T-helper 17 cell (primary cell): Measurements from ENCODE around the gene PKHD1. TPM values are rescaled to one million over a fixed set of nuclear protein-coding genes. Genes with fewer than 3 reads are reported as not detected.

Experiments
- ATAC-seq: fragments of 150-1000 bp; cut with Tn5 transposase; 2 replicates; pipeline ENCODE4 v1.10.0; 2021; ENCODE audit warnings: mild to moderate bottlenecking, moderate library complexity
- DNase-seq, 3 donors: peaks; one replicate each; pipeline versions ENCODE4 v3.0.0 to v3.0.0-alpha.2; 2020 to 2021
- H3K9me3 ChIP-seq: one replicate; pipeline ENCODE4 v1.7.0; 2013; ENCODE audit warnings: low read length, mild to moderate bottlenecking; ENCODE audit not compliant: control insufficient read depth, poor library complexity, severe bottlenecking
- H3K27ac Mint-ChIP-seq: one replicate; pipeline ENCODE4 v1.8.0; 2022; ENCODE audit warnings: mild to moderate bottlenecking, moderate library complexity, mixed read lengths
- H3K27me3 Mint-ChIP-seq: one replicate; pipeline ENCODE4 v1.8.0; 2022; ENCODE audit warnings: mixed read lengths
- H3K36me3 Mint-ChIP-seq: one replicate; pipeline ENCODE4 v1.8.0; 2022; ENCODE audit warnings: low read depth, mixed read lengths
- H3K4me1 Mint-ChIP-seq: one replicate; pipeline ENCODE4 v1.8.0; 2022; ENCODE audit warnings: mild to moderate bottlenecking, mixed read lengths
- H3K4me3 Mint-ChIP-seq: one replicate; pipeline ENCODE4 v1.8.0; 2022; ENCODE audit warnings: mild to moderate bottlenecking, moderate library complexity, mixed read lengths
- total RNA-seq, 4 donors: library from RNA in 2 of 4; stranded (reverse) in 2 of 4; gene quantifications; one replicate each; pipeline ENCODE4 v1.2.3 and lab custom pipeline; 2022 to 2026

PKHD1 gene
- total RNA-seq, 2 donors from 2014 or later, result 0.02 TPM; not detected in 1

- DNase-seq (no peak), ATAC-seq (no peak)
- no peaks in the 10 kb centered on the region for H3K9me3 ChIP-seq
- no peaks in the 10 kb centered on the region for H3K4me1 Mint-ChIP-seq
- no peaks in the 10 kb centered on the region for H3K27me3 Mint-ChIP-seq
- no peak overlapping the region for H3K27ac Mint-ChIP-seq
- no peaks in the 10 kb centered on the region for H3K36me3 Mint-ChIP-seq
- no peak overlapping the region for H3K4me3 Mint-ChIP-seq
Observed at GRCh38 chr6:51788121-51788520, 299.3 kb downstream of the PKHD1 start.

GRCh38 chr6:51778666-51779065, 308.7 kb downstream of the PKHD1 start:
- Mint-ChIP-seq H3K36me3 (no peaks in the 10 kb centered on the region), H3K27ac (no peak overlapping the region), H3K4me3 (no peak overlapping the region), H3K4me1 (no peaks in the 10 kb centered on the region), H3K27me3 (no peaks in the 10 kb centered on the region)
- H3K9me3 ChIP-seq, result no peaks in the 10 kb centered on the region
- DNase-seq, result no peak
- no peak for ATAC-seq

- H3K4me1 Mint-ChIP-seq, result no peaks in the 10 kb centered on the region
- H3K27ac Mint-ChIP-seq, result no peak overlapping the region
- ATAC-seq (no peak), DNase-seq (no peak)
- no peaks in the 10 kb centered on the region for H3K36me3 Mint-ChIP-seq
- no peaks in the 10 kb centered on the region for H3K27me3 Mint-ChIP-seq
- H3K4me3 Mint-ChIP-seq, result no peak overlapping the region
- H3K9me3 ChIP-seq, result no peaks in the 10 kb centered on the region
Observed at GRCh38 chr6:51777618-51778017, 309.8 kb downstream of the PKHD1 start.

DNA sequence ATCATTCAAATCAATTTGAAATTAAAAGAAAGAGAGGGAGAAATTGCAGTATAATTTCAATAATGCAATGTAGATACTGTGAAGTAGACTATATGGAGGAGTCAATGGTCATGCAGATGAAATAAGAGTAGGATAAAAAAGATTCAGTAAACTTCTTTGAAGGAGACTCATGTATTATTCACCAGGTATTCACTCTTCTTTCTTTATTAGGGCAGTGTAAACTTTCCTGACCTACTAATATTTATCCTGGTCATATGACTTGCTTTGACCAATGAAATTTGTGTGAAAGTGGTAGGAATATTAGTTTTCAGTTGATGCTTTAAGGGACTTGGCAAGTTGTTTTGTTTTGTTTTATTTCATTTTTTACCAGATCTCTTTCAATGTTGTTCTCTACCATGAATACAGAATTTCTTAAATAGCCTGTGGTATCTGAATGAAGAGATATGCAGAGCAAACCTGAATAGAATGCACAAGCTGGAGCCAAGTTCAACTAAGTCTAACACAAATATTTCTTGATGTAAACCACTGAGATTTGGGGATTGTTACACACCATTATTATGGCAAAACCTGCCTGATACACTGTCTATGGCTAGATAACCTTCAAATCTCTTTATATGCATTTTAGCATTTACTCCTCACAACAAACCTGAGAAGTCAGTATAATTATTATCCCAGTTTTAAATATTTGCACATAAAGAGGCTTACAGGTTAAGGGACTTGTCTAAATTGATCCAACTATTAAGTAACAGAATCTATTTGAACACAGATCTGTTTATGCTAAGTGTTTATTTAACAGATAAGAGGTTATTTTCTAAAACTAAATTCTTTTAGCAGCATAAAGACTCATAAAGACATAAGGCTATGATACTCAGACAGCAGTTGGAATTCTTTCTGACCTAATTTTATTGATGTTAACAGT, 311.2 kb downstream of the PKHD1 start:
- H3K27ac Mint-ChIP-seq, result no peak overlapping the region

DNA sequence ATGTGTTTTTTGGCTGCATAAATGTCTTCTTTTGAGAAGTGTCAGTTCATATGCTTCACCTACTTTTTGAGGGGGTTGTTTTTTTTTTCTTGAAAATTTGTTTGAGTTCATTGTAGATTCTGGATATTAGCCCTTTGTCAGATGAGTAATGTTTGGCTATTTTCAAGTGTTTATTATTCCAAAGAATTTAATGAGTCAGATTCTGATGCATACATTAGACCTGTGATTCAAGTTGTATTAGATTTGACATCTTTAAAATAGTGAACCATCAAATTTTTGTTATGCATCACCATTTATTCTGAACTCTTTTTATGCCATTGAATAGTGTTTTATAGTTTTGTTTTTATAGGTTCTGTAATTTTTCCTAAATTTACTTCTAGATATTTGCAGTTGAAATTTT, 319.3 kb downstream of the PKHD1 start:
- Mint-ChIP-seq H3K27ac (no peak overlapping the region), H3K36me3 (no peaks in the 10 kb centered on the region), H3K27me3 (no peaks in the 10 kb centered on the region), H3K4me1 (no peaks in the 10 kb centered on the region), H3K4me3 (no peak overlapping the region)
- DNase-seq, result no peak
- no peaks in the 10 kb centered on the region for H3K9me3 ChIP-seq
- ATAC-seq, result no peak

More for the DNA sequence above, 311.2 kb downstream of the PKHD1 start:
- DNase-seq, result no peak
- H3K27me3 Mint-ChIP-seq, result no peaks in the 10 kb centered on the region
- no peaks in the 10 kb centered on the region for H3K9me3 ChIP-seq
- H3K4me1 Mint-ChIP-seq, result no peaks in the 10 kb centered on the region
- H3K4me3 Mint-ChIP-seq, result no peak overlapping the region
- ATAC-seq, result no peak
- no peaks in the 10 kb centered on the region for H3K36me3 Mint-ChIP-seq

DNA sequence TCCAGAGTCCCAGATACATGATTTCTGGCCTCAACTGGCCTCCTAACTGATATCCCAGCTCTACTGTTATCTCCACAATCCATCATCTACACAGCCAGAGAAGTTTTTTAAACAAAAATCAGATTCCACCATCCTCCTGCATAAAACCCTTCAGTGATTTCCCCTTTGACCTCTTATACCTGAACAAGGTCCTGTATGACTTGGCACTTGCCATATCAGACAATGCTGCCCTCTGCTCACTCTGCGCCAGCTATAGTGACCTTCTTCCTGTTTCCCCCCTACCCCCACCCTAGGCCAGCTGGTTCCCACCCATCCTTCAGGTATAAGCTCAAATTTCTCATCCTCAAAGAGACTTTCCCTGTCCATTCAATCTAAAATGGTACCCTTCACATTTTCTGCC, 322.2 kb downstream of the PKHD1 start:
- H3K27ac Mint-ChIP-seq, result no peak overlapping the region
- no peak for ATAC-seq
- H3K27me3 Mint-ChIP-seq, result no peaks in the 10 kb centered on the region
- no peaks in the 10 kb centered on the region for H3K9me3 ChIP-seq
- no peaks in the 10 kb centered on the region for H3K36me3 Mint-ChIP-seq
- H3K4me3 Mint-ChIP-seq, result no peak overlapping the region
- DNase-seq, result no peak
- H3K4me1 Mint-ChIP-seq, result no peaks in the 10 kb centered on the region

DNA sequence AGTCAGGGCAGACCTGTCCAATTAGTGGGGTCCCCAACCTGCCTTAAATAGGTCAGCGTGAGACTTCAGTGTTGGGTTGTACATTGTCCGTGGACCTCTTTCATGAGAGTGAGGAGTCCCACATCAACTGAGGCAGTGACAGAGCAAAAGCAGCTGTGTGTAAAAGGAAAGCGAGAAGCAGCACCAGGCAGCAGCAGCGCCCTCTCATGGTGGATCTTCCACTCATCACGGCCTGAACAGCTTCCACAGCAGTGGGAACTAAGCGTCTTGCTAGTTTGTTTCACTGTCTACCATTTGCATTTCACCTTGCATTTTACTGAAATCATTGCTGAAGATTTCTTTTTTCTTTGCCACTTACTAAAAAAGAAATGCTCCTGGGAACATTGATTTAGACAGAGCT, 333.8 kb downstream of the PKHD1 start:
- Mint-ChIP-seq H3K27ac (no peak overlapping the region), H3K27me3 (no peaks in the 10 kb centered on the region), H3K4me3 (no peak overlapping the region), H3K36me3 (no peaks in the 10 kb centered on the region), H3K4me1 (no peaks in the 10 kb centered on the region)
- no peaks in the 10 kb centered on the region for H3K9me3 ChIP-seq
- DNase-seq (no peak), ATAC-seq (no peak)

GRCh38 chr6:51743999-51744398, 343.4 kb downstream of the PKHD1 start:
- Mint-ChIP-seq H3K4me3 (no peak overlapping the region), H3K4me1 (no peaks in the 10 kb centered on the region), H3K27ac (no peak overlapping the region), H3K36me3 (no peaks in the 10 kb centered on the region), H3K27me3 (no peaks in the 10 kb centered on the region)
- no peaks in the 10 kb centered on the region for H3K9me3 ChIP-seq
- DNase-seq, result no peak
- ATAC-seq, result no peak

DNA sequence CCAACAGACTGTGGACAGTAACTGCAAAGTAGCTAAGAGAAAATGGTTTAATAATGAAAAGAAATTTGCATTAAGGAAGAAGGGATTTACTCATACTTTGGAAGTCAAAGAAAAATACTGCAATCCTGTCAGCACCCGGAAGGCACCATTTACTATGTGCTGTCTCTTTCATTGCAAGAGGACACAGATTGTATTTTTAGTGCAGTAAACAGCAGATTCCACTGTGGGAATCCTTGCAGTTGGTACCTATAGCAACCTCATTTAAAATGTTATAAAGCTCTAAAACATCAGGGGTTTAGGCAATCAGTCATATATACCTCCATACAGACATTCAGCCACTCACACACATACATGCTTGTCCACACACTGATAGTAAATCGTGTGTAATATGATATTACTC, 346.8 kb downstream of the PKHD1 start:
- ATAC-seq, result no peak
- no peak overlapping the region for H3K27ac Mint-ChIP-seq
- H3K9me3 ChIP-seq, result no peaks in the 10 kb centered on the region
- no peaks in the 10 kb centered on the region for H3K27me3 Mint-ChIP-seq
- no peak for DNase-seq
- no peaks in the 10 kb centered on the region for H3K36me3 Mint-ChIP-seq
- H3K4me1 Mint-ChIP-seq, result no peaks in the 10 kb centered on the region
- no peak overlapping the region for H3K4me3 Mint-ChIP-seq

DNA sequence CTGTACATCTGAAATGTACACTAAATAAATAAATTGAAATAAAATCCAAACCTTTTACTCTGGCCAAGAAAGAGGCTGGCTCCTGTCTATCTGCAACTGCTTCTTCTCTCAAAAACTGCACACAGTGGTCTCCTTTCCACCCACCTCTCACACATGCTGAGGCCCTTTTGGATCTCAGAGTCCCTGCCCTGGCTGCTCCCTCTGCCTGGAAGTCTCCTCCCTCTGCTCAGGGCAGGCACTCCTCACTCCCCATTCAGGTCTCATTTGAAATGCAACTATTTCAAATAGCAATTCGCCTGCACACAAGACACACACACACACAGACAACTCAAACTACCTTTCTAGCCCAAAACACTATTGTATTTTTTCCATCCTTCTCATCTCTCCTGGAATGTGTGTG, 348.8 kb downstream of the PKHD1 start:
- H3K27me3 Mint-ChIP-seq, result no peaks in the 10 kb centered on the region
- H3K9me3 ChIP-seq, result no peaks in the 10 kb centered on the region
- no peak overlapping the region for H3K27ac Mint-ChIP-seq
- no peaks in the 10 kb centered on the region for H3K4me1 Mint-ChIP-seq
- DNase-seq, result no peak
- ATAC-seq, result no peak
- no peak overlapping the region for H3K4me3 Mint-ChIP-seq
- H3K36me3 Mint-ChIP-seq, result no peaks in the 10 kb centered on the region

DNA sequence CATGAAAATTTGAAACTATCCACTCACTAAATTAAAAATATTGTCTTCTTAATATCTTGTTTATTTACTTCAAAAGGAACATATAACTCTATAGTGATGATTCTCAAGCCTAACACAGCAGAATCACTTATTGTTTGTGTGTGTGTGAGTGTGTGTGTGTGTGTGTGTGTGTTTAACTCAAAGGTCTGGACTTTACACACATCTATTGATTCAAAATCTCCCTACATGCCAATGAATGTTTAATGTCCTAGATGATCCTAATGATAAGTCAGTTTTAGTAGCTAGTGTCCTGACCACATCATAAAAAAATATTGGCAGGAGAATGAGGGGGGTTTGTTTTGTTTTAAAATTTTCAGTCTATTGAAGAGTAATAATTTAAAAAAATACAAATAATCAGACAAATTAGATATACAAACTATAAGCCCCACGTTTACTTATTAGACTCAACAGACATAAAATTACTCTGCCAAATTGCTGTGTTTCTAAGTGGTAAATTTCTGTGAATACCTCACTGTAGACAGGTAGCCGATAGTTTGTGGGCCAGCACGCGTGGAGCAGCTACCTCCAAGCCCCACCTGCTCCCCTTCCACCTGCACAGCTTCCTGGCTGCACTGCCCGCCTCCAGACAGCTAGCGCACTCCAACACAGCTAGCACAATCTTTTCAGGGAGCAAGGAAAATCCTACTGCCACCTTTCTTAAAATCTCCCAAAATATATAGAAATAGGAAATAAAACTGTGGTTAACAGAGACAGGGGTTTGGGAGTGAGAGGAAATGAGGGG, 349.6 kb downstream of the PKHD1 start:
- H3K27ac Mint-ChIP-seq, result no peak overlapping the region
- no peaks in the 10 kb centered on the region for H3K27me3 Mint-ChIP-seq
- DNase-seq, result no peak

DNA sequence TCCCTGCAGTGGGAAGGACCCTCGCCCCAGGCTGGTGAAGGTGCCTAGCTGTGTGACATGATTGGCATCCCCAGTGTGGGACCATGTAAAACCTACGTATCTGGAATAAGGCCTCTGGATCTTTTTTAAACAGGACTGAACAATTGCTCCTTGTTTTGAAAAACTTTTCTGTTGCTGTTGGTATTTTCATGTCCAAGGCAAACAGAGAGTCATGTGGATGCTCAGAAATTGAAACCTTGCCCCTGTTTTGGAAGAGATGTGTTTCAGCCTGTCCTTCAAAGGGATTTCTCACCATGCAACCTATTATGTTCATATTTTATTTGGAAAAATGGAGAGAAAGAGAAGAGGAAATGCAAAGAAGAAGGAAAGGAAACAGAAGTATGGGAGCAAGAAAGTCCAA, 362.3 kb downstream of the PKHD1 start:
- Mint-ChIP-seq H3K27me3 (no peaks in the 10 kb centered on the region), H3K27ac (no peak overlapping the region), H3K36me3 (no peaks in the 10 kb centered on the region), H3K4me1 (no peaks in the 10 kb centered on the region), H3K4me3 (no peak overlapping the region)
- ATAC-seq (no peak), DNase-seq (no peak)
- no peaks in the 10 kb centered on the region for H3K9me3 ChIP-seq

More for the DNA sequence above, 349.6 kb downstream of the PKHD1 start:
- no peaks in the 10 kb centered on the region for H3K36me3 Mint-ChIP-seq
- H3K9me3 ChIP-seq, result no peaks in the 10 kb centered on the region
- ATAC-seq, result no peak
- H3K4me3 Mint-ChIP-seq, result no peak overlapping the region
- H3K4me1 Mint-ChIP-seq, result no peaks in the 10 kb centered on the region

- DNase-seq (no peak), ATAC-seq (no peak)
- Mint-ChIP-seq H3K27me3 (no peaks in the 10 kb centered on the region), H3K4me1 (no peaks in the 10 kb centered on the region), H3K4me3 (no peak overlapping the region), H3K27ac (no peak overlapping the region), H3K36me3 (no peaks in the 10 kb centered on the region)
- H3K9me3 ChIP-seq, result no peaks in the 10 kb centered on the region
Observed at GRCh38 chr6:51720327-51720726, 367.1 kb downstream of the PKHD1 start.
